Keratinocyte (primary cell): ENCODE measurements around the gene MRPS23. TPM values are rescaled to one million over a fixed set of nuclear protein-coding genes. Genes with fewer than 3 reads are reported as not detected.

Source experiments
- DNase-seq: peaks from one replicate; pipeline ENCODE4 v3.0.0-alpha.2; 2011; ENCODE audit warnings: low read depth, missing footprints, low spot score
- FAIRE-seq: peaks from 2 replicates; lab custom pipeline; 2011; peaks lifted over from hg19 to GRCh38; lab: Jason Lieb, UNC
- H2AFZ ChIP-seq: 2 replicates; pipeline ENCODE4 v1.6.0; 2012; ENCODE audit warnings: low read length, control low read depth, inconsistent platforms; ENCODE audit not compliant: control insufficient read depth
- H3K27ac ChIP-seq: 2 replicates; pipeline ENCODE4 v1.5.1; 2011; ENCODE audit warnings: low read length; ENCODE audit not compliant: control insufficient read depth, insufficient read depth
- H3K27me3 ChIP-seq: 3 replicates; pipeline ENCODE4 v1.6.0; 2011; ENCODE audit warnings: low read length; ENCODE audit not compliant: control insufficient read depth, insufficient read depth; ENCODE audit errors: extremely low read depth
- H3K36me3 ChIP-seq, 2 experiments: 2 replicates in 1 of 2; 3 replicates in 1 of 2; pipeline ENCODE4 v1.5.1; 2011; ENCODE audit warnings: low read length in 2 of 2, mild to moderate bottlenecking in 1 of 2; ENCODE audit not compliant: control insufficient read depth in 2 of 2, insufficient read depth in 2 of 2; ENCODE audit errors: extremely low read depth in 1 of 2
- H3K4me1 ChIP-seq: 3 replicates; pipeline ENCODE4 v1.5.1; 2011; ENCODE audit warnings: low read length; ENCODE audit not compliant: control insufficient read depth, insufficient read depth; ENCODE audit errors: extremely low read depth
- H3K4me2 ChIP-seq: 3 replicates; pipeline ENCODE4 v1.6.0; 2011; ENCODE audit warnings: low read depth, low read length; ENCODE audit not compliant: control insufficient read depth, insufficient read depth; ENCODE audit errors: extremely low read depth
- H3K4me3 ChIP-seq, 3 experiments: fragments of 200-600 bp in 1 of 3; sonication (generic) in 1 of 3; 2 replicates in 2 of 3; 3 replicates in 1 of 3; pipeline ENCODE4 v1.5.1; 2011 to 2016; ENCODE audit warnings: low read length in 3 of 3, mild to moderate bottlenecking in 3 of 3, control low read depth in 2 of 3, inconsistent platforms in 1 of 3, low read depth in 1 of 3, mixed read lengths in 1 of 3, mixed run types in 1 of 3, moderate library complexity in 1 of 3; ENCODE audit not compliant: control insufficient read depth in 2 of 3, insufficient read depth in 2 of 3; ENCODE audit errors: extremely low read depth in 1 of 3
- H3K79me2 ChIP-seq: 2 replicates; pipeline ENCODE4 v1.6.0; 2012; ENCODE audit warnings: low read length; ENCODE audit not compliant: control insufficient read depth, insufficient read depth
- H3K9ac ChIP-seq: 3 replicates; pipeline ENCODE4 v1.6.0; 2011; ENCODE audit warnings: low read length; ENCODE audit not compliant: control insufficient read depth, insufficient read depth; ENCODE audit errors: extremely low read depth
- H3K9me1 ChIP-seq: 3 replicates; pipeline ENCODE4 v1.6.0; 2011; ENCODE audit warnings: low read length; ENCODE audit not compliant: control insufficient read depth, insufficient read depth; ENCODE audit errors: extremely low read depth
- H3K9me3 ChIP-seq: 2 replicates; pipeline ENCODE4 v1.5.1; 2012; ENCODE audit warnings: low read depth, low read length; ENCODE audit not compliant: control insufficient read depth
- H4K20me1 ChIP-seq: 3 replicates; pipeline ENCODE4 v1.6.0; 2011; ENCODE audit warnings: low read length; ENCODE audit not compliant: control insufficient read depth, insufficient read depth; ENCODE audit errors: extremely low read depth
- CTCF ChIP-seq, 3 experiments: IDR thresholded peaks in 1 of 3; conservative IDR thresholded peaks in 1 of 3; optimal IDR thresholded peaks in 1 of 3; 2 replicates in 2 of 3; 3 replicates in 1 of 3; pipeline versions ENCODE3 to v1.5.1; 2011; ENCODE audit warnings: low read length in 3 of 3, mild to moderate bottlenecking in 3 of 3, moderate library complexity in 2 of 3, control low read depth in 1 of 3, inconsistent platforms in 1 of 3; ENCODE audit not compliant: insufficient read depth in 2 of 3; ENCODE audit errors: extremely low read depth in 1 of 3
- EZH2 ChIP-seq: IDR thresholded peaks from one replicate; pipeline ENCODE4 v1.6.1; 2012; ENCODE audit warnings: inconsistent platforms, mild to moderate bottlenecking, low read length, moderate library complexity
- dilution Hi-C: fragments of 300-500 bp; cut with MboI; formaldehyde crosslinking; loops from one replicate; pipeline ENCODE4 v1.7.0; 2020; ENCODE audit warnings: low sequenced_read_pairs; ENCODE audit not compliant: extremely low pct_ligation_motif_present
- polyA plus RNA-seq, 5 experiments: library from polyadenylated mRNA; depleted of rRNA in 3 of 5; stranded (reverse) in 3 of 5; stranded (forward) in 1 of 5; unstranded in 1 of 5; fragments of >200 nt; gene quantifications; 1 replicate in 1 of 5; 2 replicates in 3 of 5; 3 replicates in 1 of 5; pipeline versions ENCODE4 v1.2.1 to v1.2.3, GENCODE V29; 2011 to 2012; ENCODE audit warnings: missing spikeins in 2 of 5, low read depth in 1 of 5, low replicate concordance in 1 of 5

Gene MRPS23
- polyA plus RNA-seq, 1 donor (not counting 4 experiments of a cell fraction or from before 2014, with no cell fraction given), result 57.3 TPM

- TF ChIP-seq EZH2 (no peak), CTCF (optimal IDR thresholded peaks at IDR 0.05 in 1 of 3, IDR thresholded peaks at IDR 0.05 in 1 of 3, conservative IDR thresholded peaks at IDR 0.05 in 1 of 3; ENCODE audit: extremely low read depth in 1 of 3, insufficient read depth in 2 of 3, low read length in 3 of 3) (no peak)
- Histone ChIP-seq H2AFZ (no peak overlapping the region), H4K20me1 (no peaks in the 10 kb centered on the region), H3K4me2 (no peak overlapping the region), H3K9ac (no peak overlapping the region), H3K4me1 (peaks cover 17% of the 10 kb centered on the region), H3K27ac (no peak overlapping the region), H3K4me3 (no peak overlapping the region), H3K9me1 (no peaks in the 10 kb centered on the region), H3K36me3 (no peaks in the 10 kb centered on the region), H3K27me3 (no peaks in the 10 kb centered on the region), H3K9me3 (no peaks in the 10 kb centered on the region), H3K79me2 (no peaks in the 10 kb centered on the region)
- FAIRE-seq (no peak), DNase-seq (no peak)
- dilution Hi-C loops, result no loop called here
Measured at GRCh38 chr17:57856792-57857620, 7.2 kb upstream of the MRPS23 start.

DNA sequence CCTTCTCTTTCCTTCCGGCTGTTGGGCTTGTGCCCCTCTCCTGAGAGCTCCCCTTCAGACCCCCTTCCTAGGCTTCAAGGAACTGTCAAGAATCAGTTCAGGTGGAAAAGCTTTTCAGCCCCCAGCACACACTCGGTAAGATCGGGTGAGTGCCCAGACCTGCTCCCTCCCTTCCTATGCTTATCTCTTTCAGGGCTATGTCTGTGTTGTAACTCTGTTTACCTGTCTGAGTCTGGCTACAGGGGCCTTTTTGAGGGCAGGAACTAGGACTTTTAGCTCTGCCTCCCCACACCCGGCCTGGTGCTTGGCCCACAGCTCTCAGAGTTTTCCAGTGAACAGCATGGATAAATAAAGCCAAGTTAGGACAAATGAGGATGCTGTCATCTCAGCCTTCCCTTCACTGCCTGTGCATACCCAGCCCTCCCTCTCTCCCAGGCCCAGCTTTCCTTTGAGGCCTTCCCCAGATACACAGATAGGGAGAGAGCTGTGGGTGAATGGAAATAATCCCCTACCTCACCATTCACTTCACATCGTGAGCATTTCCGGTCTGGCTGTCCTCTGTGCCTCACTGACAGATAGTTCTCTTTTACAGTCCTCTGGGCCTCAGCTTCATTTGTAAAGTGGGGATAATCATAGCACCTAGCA is 5.7 kb upstream of the MRPS23 start:
- DNase-seq, result no peak
- H3K9me3 ChIP-seq, result no peaks in the 10 kb centered on the region
- H3K9me1 ChIP-seq, result no peaks in the 10 kb centered on the region
- H3K9ac ChIP-seq, result no peak overlapping the region
- peaks cover 16% of the 10 kb centered on the region for H3K4me1 ChIP-seq
- no peaks in the 10 kb centered on the region for H3K36me3 ChIP-seq
- no peaks in the 10 kb centered on the region for H3K79me2 ChIP-seq
- no peaks in the 10 kb centered on the region for H3K27me3 ChIP-seq
- TF ChIP-seq EZH2 (no peak), CTCF (optimal IDR thresholded peaks at IDR 0.05 in 1 of 3, IDR thresholded peaks at IDR 0.05 in 1 of 3, conservative IDR thresholded peaks at IDR 0.05 in 1 of 3; ENCODE audit: extremely low read depth in 1 of 3, insufficient read depth in 2 of 3, low read length in 3 of 3) (no peak)
- no peak for FAIRE-seq
- dilution Hi-C loops, result no loop called here
- H3K27ac ChIP-seq, result no peak overlapping the region
- H3K4me3 ChIP-seq, result no peak overlapping the region
- H2AFZ ChIP-seq, result no peak overlapping the region
- H4K20me1 ChIP-seq, result no peaks in the 10 kb centered on the region
- no peak overlapping the region for H3K4me2 ChIP-seq
